HG03039 (cell line): ENCODE results near the gene ZCCHC13.
"Not testable (repeated sequence)": the region's sequence is repeated elsewhere in the genome, so short reads cannot be mapped to it uniquely, and the experiment has no call there.

ENCODE experiments used
- ATAC-seq: cut with Tn5 transposase; IDR thresholded peaks from one replicate; pipeline ENCODE4 v1.9.1; 2021; ENCODE audit warnings: mild to moderate bottlenecking, moderate library complexity; ENCODE audit not compliant: unreplicated experiment

ZCCHC13 gene

GRCh38 chrX:74319321-74319720, 15.3 kb downstream of the ZCCHC13 start:
- not testable (repeated sequence) for ATAC-seq

- ATAC-seq: no peak
Measured at GRCh38 chrX:74321191-74321590, 17.2 kb downstream of the ZCCHC13 start.

GRCh38 chrX:74324131-74324530, 20.2 kb downstream of the ZCCHC13 start:
- no peak for ATAC-seq

DNA sequence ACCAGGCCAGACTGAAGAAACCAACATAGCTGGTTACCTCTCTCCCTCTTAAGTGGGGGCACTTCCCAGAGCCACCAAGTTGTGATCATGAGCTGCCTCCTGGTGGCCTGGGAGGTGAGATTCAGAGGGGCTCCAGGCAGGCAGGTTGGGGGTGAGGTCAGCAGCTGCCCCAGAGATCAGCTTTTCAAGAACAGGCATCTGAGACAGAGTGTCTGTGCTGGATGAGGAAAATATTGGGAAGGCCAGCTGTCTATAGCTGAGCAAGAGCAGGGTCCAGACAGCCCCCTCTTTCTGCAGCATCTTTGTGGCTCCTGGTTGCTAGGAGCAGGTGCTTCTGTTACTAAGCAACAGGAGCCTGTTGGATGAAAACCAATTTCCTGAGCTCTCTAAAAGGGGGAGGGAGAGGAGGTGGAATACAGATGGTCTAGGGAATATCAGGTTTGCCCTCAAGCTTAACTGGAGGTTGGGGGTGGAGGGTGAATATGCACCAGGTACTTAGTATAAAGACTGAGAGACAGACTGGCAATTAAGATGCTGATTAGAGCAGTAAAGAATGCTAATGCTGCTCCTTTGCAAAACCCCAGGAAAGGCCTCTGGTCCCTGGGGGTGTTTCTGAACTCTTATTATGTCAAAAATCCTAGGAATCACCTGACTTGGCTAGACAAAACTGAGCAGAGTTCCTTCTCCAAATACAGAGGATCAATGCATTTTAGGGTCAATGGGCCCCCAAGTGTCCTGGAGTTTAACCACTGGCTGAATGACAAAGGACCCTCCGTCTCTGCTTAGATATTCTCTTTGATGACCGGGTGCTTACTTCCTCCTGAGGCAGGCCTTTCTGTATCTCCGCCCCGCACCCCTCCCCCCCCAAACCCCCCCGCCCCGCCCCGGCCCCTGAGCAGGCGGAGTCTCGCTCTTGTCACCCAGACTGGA, 21.4 kb downstream of the ZCCHC13 start:
- no peak for ATAC-seq

- no peak for ATAC-seq
Measured at GRCh38 chrX:74338852-74339251, 34.9 kb downstream of the ZCCHC13 start.

DNA sequence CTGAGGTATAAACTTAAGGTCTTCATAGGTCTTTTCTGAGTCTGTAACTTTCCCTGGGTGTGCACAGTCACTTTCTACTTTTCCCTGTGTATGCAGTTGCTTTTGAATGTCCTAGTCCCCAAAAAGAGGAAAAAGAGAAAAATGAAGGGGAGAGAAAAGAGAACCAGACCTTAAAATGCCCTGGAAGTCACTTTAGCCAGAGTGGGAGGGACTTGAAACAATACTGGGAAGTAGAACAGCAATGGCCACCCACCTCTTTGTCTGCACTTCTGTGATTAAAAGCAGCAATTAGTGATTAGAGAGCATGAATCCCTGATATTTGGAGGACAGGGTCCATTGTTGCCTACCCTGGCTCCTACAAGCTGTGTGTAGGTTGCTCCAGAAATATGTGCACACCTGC, 36.1 kb downstream of the ZCCHC13 start:
- no peak for ATAC-seq

DNA sequence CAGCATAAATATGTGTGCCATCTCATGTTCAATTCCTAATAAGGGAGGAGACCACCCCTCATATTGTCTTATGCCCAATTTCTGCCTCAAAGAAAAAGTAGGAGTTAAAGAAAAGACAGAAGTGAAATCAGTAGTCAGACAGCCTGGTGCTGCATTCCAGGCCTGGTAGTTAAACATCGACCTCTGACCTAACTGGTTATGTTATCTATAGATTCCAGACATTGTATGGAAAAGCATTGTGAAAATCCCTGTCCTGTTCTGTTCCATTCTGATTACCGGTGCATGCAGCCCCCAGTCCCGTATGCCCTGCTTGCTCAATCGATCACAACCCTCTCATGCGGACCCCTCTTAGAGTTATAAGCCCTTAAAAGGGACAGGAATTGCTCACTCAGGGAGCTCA, 38.2 kb downstream of the ZCCHC13 start:
- ATAC-seq: not testable (repeated sequence)

- no peak for ATAC-seq
Measured at GRCh38 chrX:74343343-74344279, 39.6 kb downstream of the ZCCHC13 start.

DNA sequence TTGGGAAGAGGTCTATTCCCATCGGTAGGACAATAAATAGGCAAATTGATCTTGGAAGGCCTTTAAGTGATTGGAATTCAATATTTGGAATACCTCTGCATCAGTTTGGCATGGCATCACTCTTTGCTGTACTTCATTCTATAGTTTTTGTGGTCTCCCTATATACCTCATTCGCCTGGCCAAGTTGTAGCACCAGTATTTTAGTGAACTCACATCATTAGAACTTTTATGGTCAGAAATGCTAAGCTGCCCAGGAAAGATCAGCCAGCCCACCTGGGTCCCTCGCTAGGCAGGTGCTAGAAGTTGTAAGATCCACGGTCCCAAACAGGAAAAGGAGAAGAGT, 40.3 kb downstream of the ZCCHC13 start:
- no peak for ATAC-seq

GRCh38 chrX:74346088-74346487, 42.1 kb downstream of the ZCCHC13 start:
- no peak for ATAC-seq

DNA sequence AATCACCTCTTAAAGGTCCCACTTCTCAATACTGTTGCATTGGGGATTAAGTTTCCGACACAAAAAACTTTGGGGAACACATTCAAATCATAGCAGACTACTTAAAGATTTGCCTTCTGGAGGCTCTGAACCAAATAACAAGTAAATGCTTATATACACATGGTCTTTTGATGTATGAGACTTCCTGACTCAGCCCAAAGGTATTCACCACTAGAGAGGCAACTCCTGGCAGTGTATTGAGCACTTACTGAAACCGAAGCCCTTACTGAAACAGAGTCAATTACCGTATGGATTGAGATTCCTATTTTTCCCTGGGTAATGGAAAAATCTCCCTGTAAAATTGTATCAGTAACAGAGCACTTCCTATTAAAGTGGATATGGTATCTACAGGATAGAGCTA, 45.4 kb downstream of the ZCCHC13 start:
- ATAC-seq: no peak

GRCh38 chrX:74351760-74352159, 47.8 kb downstream of the ZCCHC13 start:
- no peak for ATAC-seq

- no peak for ATAC-seq
Measured at GRCh38 chrX:74353984-74354383, 50.0 kb downstream of the ZCCHC13 start.
